DOHH2 (cell line): ENCODE data around the gene NIFK.

Experiments
- H3F3A ChIP-seq: fragments of 200-600 bp; sonication (generic), shearing (Covaris generic); 2 replicates; pipeline ENCODE4 v1.6.0; 2016; ENCODE audit warnings: antibody characterized with exemption, mild to moderate bottlenecking; ENCODE audit not compliant: control insufficient read depth, insufficient read depth
- H3K27ac ChIP-seq: fragments of 200-600 bp; sonication (generic); 2 replicates; pipeline ENCODE4 v1.5.1; 2014; ENCODE audit warnings: low read depth, mild to moderate bottlenecking, low read length, moderate library complexity
- H3K27me3 ChIP-seq: fragments of 200-600 bp; sonication (generic); 2 replicates; pipeline ENCODE4 v1.6.1; 2014; ENCODE audit warnings: mild to moderate bottlenecking, low read length, mixed read lengths; ENCODE audit not compliant: control insufficient read depth
- H3K36me3 ChIP-seq: fragments of 200-600 bp; sonication (generic); 2 replicates; pipeline ENCODE4 v1.6.1; 2014; ENCODE audit warnings: mild to moderate bottlenecking, low read length, moderate library complexity, mixed read lengths; ENCODE audit not compliant: control insufficient read depth
- H3K4me1 ChIP-seq: fragments of 200-600 bp; sonication (generic); 2 replicates; pipeline ENCODE4 v1.6.1; 2014; ENCODE audit warnings: mild to moderate bottlenecking, low read length, mixed read lengths; ENCODE audit not compliant: control insufficient read depth
- H3K4me2 ChIP-seq: fragments of 200-600 bp; sonication (generic); 2 replicates; pipeline ENCODE4 v1.6.0; 2014; ENCODE audit warnings: mild to moderate bottlenecking, low read length, moderate library complexity
- H3K4me3 ChIP-seq: fragments of 200-600 bp; sonication (generic); 2 replicates; pipeline ENCODE4 v1.5.1; 2014; ENCODE audit warnings: mild to moderate bottlenecking, low read length, mixed read lengths
- H3K79me2 ChIP-seq: fragments of 200-600 bp; sonication (generic); 2 replicates; pipeline ENCODE4 v1.6.1; 2014; ENCODE audit warnings: mild to moderate bottlenecking, low read length, mixed read lengths; ENCODE audit not compliant: control insufficient read depth
- H3K9me2 ChIP-seq: fragments of 200-600 bp; sonication (generic); replicated peaks from 2 replicates; pipeline ENCODE4 v1.6.1; 2014; ENCODE audit warnings: mild to moderate bottlenecking, low read length, mixed read lengths; ENCODE audit not compliant: control insufficient read depth
- H3K9me3 ChIP-seq: fragments of 200-600 bp; sonication (generic); 2 replicates; pipeline ENCODE4 v1.6.1; 2014; ENCODE audit warnings: antibody characterized with exemption, low read length, mixed read lengths; ENCODE audit not compliant: control insufficient read depth, insufficient read depth
- H4K20me1 ChIP-seq: fragments of 200-600 bp; sonication (generic); 2 replicates; pipeline ENCODE4 v1.6.0; 2014; ENCODE audit warnings: low read depth, mild to moderate bottlenecking, antibody characterized with exemption, low read length, moderate library complexity; ENCODE audit not compliant: control insufficient read depth, insufficient read depth
- EZH2phosphoT487 ChIP-seq: fragments of 200-600 bp; sonication (generic); IDR thresholded peaks from 2 replicates; pipeline ENCODE4 v1.6.1; 2017; ENCODE audit warnings: borderline replicate concordance, mild to moderate bottlenecking, antibody characterized with exemption, low read length, moderate library complexity, mixed read lengths
- TF ChIP-seq, protein P1 (sequence below): fragments of 200-600 bp; sonication (generic); IDR thresholded peaks from one replicate; pipeline ENCODE4 v1.5.1; 2014; ENCODE audit warnings: antibody characterized with exemption, mild to moderate bottlenecking, low read depth, low read length; ENCODE audit not compliant: poor library complexity, severe bottlenecking

NIFK gene

DNA sequence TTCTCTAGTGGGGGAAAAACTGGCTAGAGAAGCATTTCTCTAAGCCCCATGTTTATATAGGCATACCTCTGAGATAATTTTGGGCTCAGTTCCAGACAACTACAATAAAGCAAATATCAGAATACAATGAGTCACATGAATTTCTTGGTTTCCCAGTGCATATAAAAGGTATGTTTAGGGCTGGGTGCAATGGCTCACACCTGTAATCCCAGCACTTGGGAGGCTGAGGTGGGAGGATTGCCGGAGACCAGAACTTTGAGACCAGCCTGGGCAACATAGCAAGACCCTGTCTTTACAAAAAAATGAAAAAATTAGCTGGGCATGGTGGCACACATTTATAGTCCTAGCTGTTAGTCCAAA, 41.0 kb upstream of the NIFK start:
- H3K4me3 ChIP-seq, result no peak overlapping the region
- no peaks in the 10 kb centered on the region for H3K4me1 ChIP-seq
- no peak overlapping the region for H3K27ac ChIP-seq
- H3K9me2 ChIP-seq, result no peaks in the 10 kb centered on the region
- H3K36me3 ChIP-seq, result no peaks in the 10 kb centered on the region
- H3K9me3 ChIP-seq, result no peaks in the 10 kb centered on the region
- no peaks in the 10 kb centered on the region for H3K79me2 ChIP-seq
- no peaks in the 10 kb centered on the region for H3F3A ChIP-seq
- TF ChIP-seq, protein P1, sequence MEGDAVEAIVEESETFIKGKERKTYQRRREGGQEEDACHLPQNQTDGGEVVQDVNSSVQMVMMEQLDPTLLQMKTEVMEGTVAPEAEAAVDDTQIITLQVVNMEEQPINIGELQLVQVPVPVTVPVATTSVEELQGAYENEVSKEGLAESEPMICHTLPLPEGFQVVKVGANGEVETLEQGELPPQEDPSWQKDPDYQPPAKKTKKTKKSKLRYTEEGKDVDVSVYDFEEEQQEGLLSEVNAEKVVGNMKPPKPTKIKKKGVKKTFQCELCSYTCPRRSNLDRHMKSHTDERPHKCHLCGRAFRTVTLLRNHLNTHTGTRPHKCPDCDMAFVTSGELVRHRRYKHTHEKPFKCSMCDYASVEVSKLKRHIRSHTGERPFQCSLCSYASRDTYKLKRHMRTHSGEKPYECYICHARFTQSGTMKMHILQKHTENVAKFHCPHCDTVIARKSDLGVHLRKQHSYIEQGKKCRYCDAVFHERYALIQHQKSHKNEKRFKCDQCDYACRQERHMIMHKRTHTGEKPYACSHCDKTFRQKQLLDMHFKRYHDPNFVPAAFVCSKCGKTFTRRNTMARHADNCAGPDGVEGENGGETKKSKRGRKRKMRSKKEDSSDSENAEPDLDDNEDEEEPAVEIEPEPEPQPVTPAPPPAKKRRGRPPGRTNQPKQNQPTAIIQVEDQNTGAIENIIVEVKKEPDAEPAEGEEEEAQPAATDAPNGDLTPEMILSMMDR, result no peak
- no peak for TF ChIP-seq EZH2phosphoT487
- H3K4me2 ChIP-seq, result no peak overlapping the region
- no peaks in the 10 kb centered on the region for H3K27me3 ChIP-seq
- no peaks in the 10 kb centered on the region for H4K20me1 ChIP-seq

DNA sequence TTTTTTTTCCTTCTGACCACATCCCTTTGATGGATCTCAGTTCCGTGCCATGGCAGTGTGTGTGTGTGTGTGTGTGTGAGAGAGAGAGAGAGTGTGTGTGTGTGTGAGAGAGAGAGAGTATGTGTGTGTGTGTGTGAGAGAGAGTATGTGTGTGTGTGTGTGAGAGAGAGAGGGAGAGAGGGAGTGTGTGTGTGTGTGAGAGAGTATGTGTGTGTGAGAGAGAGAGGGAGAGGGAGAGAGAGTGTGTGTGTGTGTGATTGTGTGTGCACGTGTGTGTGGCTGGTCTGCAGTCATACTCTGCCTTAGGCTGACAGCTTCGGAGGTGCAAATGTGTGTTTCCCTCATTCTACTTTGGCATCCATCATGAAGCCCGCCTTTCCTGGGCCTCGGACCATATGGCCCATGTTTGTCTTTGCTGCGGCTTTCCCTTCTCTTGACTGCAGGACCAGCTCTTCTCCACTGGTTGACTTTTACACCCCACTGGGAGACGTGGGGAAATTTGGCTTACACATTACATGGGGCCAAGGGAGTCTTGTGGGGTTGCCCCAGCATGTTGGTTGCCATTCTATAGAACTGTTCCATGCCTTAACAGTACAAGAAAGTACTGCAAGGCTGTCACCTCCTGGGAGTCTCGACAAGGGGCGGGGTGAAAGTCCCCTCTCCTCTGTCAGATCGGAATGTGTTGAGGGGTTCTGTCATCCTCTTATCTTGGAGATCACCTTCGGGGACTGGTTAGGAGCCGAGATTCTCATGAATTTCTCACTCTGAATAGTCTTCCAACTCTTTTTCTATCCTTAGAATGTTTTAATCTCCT, 40.4 kb upstream of the NIFK start:
- Histone ChIP-seq H3K4me1 (peaks cover 4% of the 10 kb centered on the region), H3F3A (no peaks in the 10 kb centered on the region), H3K4me2 (no peak overlapping the region), H4K20me1 (no peaks in the 10 kb centered on the region), H3K27ac (no peak overlapping the region), H3K79me2 (no peaks in the 10 kb centered on the region), H3K9me3 (no peaks in the 10 kb centered on the region), H3K36me3 (no peaks in the 10 kb centered on the region), H3K9me2 (no peaks in the 10 kb centered on the region), H3K27me3 (no peaks in the 10 kb centered on the region), H3K4me3 (no peak overlapping the region)
- no peak for TF ChIP-seq EZH2phosphoT487
- TF ChIP-seq, protein P1, result no peak

GRCh38 chr2:121776361-121776760, 39.7 kb upstream of the NIFK start:
- no peak overlapping the region for H3K4me3 ChIP-seq
- H3K36me3 ChIP-seq, result no peaks in the 10 kb centered on the region
- no peak overlapping the region for H3K27ac ChIP-seq
- no peak overlapping the region for H3K4me2 ChIP-seq
- no peaks in the 10 kb centered on the region for H3F3A ChIP-seq
- no peaks in the 10 kb centered on the region for H3K9me2 ChIP-seq
- H3K27me3 ChIP-seq, result no peaks in the 10 kb centered on the region
- H3K79me2 ChIP-seq, result no peaks in the 10 kb centered on the region
- no peak for TF ChIP-seq EZH2phosphoT487
- TF ChIP-seq, protein P1, result no peak
- no peaks in the 10 kb centered on the region for H3K9me3 ChIP-seq
- H4K20me1 ChIP-seq, result no peaks in the 10 kb centered on the region
- H3K4me1 ChIP-seq, result peaks cover 11% of the 10 kb centered on the region
